Activated naive CD8-positive, alpha-beta T cell treated with anti-CD3 and anti-CD28 coated beads for 36 hours (primary cell): ENCODE results near the gene EBF4. TPM values are rescaled to one million over a fixed set of nuclear protein-coding genes. Genes with fewer than 3 reads are reported as not detected.
"Not testable (repeated sequence)": the region's sequence is repeated elsewhere in the genome, so short reads cannot be mapped to it uniquely, and the experiment has no call there.

Source experiments
- DNase-seq: peaks from one replicate; pipeline ENCODE4 v3.0.0; 2021
- H3K27ac Mint-ChIP-seq: one replicate; pipeline ENCODE4 v1.8.0; 2022; ENCODE audit warnings: mild to moderate bottlenecking, moderate library complexity, mixed read lengths
- H3K27me3 Mint-ChIP-seq: one replicate; pipeline ENCODE4 v1.8.0; 2022; ENCODE audit warnings: mild to moderate bottlenecking, mixed read lengths
- H3K36me3 Mint-ChIP-seq: one replicate; pipeline ENCODE4 v1.8.0; 2021; ENCODE audit warnings: mild to moderate bottlenecking, mixed read lengths
- H3K4me1 Mint-ChIP-seq: one replicate; pipeline ENCODE4 v1.8.0; 2021; ENCODE audit warnings: mixed read lengths
- H3K4me3 Mint-ChIP-seq: one replicate; pipeline ENCODE4 v1.8.0; 2022; ENCODE audit warnings: mild to moderate bottlenecking, moderate library complexity, mixed read lengths
- H3K9me3 Mint-ChIP-seq: one replicate; pipeline ENCODE4 v1.8.0; 2022; ENCODE audit warnings: mixed read lengths
- total RNA-seq, 2 experiments: library from RNA; stranded (reverse); gene quantifications; one replicate each; pipeline ENCODE4 v1.2.3, GENCODE V29; 2021

EBF4 gene
- total RNA-seq, 2 experiments from 2014 or later, result 0.66 to 0.98 TPM

- peaks cover 70% of the 10 kb centered on the region for H3K27me3 Mint-ChIP-seq
- peaks cover 4% of the 10 kb centered on the region for H3K9me3 Mint-ChIP-seq
Observed at GRCh38 chr20:2807019-2807418, 114.4 kb downstream of the EBF4 start.

GRCh38 chr20:2807929-2808328 lies 115.3 kb downstream of the EBF4 start:
- not testable (repeated sequence) for H3K4me1 Mint-ChIP-seq, H3K27ac Mint-ChIP-seq, H3K36me3 Mint-ChIP-seq, DNase-seq, H3K4me3 Mint-ChIP-seq
- Mint-ChIP-seq H3K9me3 (peaks cover 11% of the 10 kb centered on the region), H3K27me3 (peaks cover 70% of the 10 kb centered on the region)

More at GRCh38 chr20:2807019-2807418, 114.4 kb downstream of the EBF4 start:
- DNase-seq, result no peak
- no peak overlapping the region for H3K27ac Mint-ChIP-seq
- H3K4me3 Mint-ChIP-seq, result no peak overlapping the region
- H3K4me1 Mint-ChIP-seq, result no peaks in the 10 kb centered on the region
- H3K36me3 Mint-ChIP-seq, result peaks cover under 1% of the 10 kb centered on the region

- H3K27me3 Mint-ChIP-seq, result peaks cover 60% of the 10 kb centered on the region
- H3K9me3 Mint-ChIP-seq, result peaks cover 13% of the 10 kb centered on the region
- no peak for DNase-seq
- peaks cover 3% of the 10 kb centered on the region for H3K36me3 Mint-ChIP-seq
- H3K4me3 Mint-ChIP-seq, result no peak overlapping the region
- H3K4me1 Mint-ChIP-seq, result no peaks in the 10 kb centered on the region
- no peak overlapping the region for H3K27ac Mint-ChIP-seq
Observed at GRCh38 chr20:2809690-2810089, 117.1 kb downstream of the EBF4 start.

Other genes with a start within 250 kb of the EBF4 start
- 100 to 1,000 TPM; 481 to 500 TPM for gene SNRPB, start 222.0 kb upstream of the EBF4 start, total RNA-seq
- gene ZNF343, start 183.9 kb upstream of the EBF4 start, total RNA-seq, result 10 to 100 TPM in 1 of 2 experiments, 1 to 10 TPM in 1; 8.8 to 10.4 TPM
- gene TMC2, start 156.2 kb upstream of the EBF4 start, total RNA-seq, result not detected
- gene NOP56, start 40.1 kb upstream of the EBF4 start, total RNA-seq, result 100 to 1,000 TPM; 937 to 970 TPM
- 100 to 1,000 TPM; 143 to 147 TPM for gene IDH3B, start 28.6 kb upstream of the EBF4 start, total RNA-seq
- gene CPXM1, start 107.8 kb downstream of the EBF4 start, total RNA-seq, result 1 to 10 TPM; 4.2 to 4.3 TPM
- gene C20orf141, start 122.2 kb downstream of the EBF4 start, total RNA-seq, result not detected
- gene TMEM239, start 123.6 kb downstream of the EBF4 start, total RNA-seq, result not detected
- 10 to 100 TPM; 24.2 to 26.3 TPM for gene PCED1A, start 147.9 kb downstream of the EBF4 start, total RNA-seq
- 10 to 100 TPM; 33.5 to 34.1 TPM for gene VPS16, start 148.0 kb downstream of the EBF4 start, total RNA-seq
- 10 to 100 TPM; 40.6 to 43.0 TPM for gene PTPRA, start 180.7 kb downstream of the EBF4 start, total RNA-seq